EL (cell line): ENCODE data around the gene DLGAP3.

Experiments
- DNase-seq: peaks from one replicate; pipeline ENCODE4 v3.0.0-alpha.2; 2016

DLGAP3 gene

GRCh38 chr1:34901919-34902318, 27.5 kb downstream of the DLGAP3 start:
- no peak for DNase-seq

DNA sequence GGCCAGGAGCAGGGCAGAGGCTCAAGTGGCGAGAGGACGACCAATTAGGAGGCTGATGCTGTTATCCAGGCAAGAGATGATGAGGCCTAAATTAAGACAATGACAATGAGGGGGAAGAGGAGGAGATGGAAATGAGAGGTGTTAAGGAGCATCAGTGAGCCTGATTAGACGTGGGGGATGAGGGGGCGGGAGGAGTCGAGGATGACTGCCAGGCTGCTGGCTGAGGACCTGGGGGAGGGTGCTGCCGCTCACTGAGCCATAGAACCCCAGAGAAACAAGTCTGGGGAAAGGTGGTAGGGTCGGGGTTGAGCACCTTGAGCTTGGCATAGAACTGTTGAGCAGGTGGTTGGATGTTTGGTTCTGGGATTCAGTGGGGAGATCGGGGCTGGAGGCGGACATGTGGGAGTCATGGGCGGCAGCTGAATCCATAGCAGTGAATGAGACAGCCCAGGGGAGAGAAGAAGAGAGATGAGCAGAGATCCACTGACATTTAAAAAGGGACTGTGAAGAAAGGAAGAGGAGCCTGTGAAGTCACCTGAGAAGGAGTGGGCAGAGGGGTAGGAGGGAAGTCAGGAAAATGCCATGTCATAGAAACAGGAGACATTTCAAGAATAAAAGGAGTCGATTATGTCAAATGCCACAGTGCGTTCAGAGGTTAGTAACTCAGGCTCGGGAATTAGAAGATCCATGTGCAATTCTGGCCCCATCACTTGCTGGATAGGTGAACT, 28.5 kb downstream of the DLGAP3 start:
- DNase-seq, result no peak

DNA sequence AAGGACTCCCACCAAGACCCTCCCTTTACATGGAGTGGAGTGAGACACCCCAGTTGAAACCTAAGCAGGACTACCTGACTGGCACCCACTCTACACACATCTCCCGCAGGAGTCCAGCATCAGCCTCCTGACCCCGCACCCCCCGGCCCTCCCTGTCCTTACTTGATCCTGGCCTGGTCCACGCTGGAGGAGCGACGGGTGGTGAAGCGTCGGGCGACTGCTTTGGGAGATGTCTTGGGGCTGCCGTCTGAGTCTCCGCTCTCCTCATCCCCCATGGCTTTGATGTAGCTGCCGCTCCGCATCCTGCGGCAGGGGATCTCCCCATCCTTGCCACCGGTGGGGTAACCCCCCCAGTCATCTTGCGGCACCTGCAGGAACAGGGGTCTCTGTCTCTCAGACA, 29.5 kb downstream of the DLGAP3 start:
- no peak for DNase-seq

GRCh38 chr1:34899471-34899870, 30.0 kb downstream of the DLGAP3 start:
- DNase-seq, result no peak

GRCh38 chr1:34898330-34898761, 31.1 kb downstream of the DLGAP3 start:
- DNase-seq, result no peak

DNA sequence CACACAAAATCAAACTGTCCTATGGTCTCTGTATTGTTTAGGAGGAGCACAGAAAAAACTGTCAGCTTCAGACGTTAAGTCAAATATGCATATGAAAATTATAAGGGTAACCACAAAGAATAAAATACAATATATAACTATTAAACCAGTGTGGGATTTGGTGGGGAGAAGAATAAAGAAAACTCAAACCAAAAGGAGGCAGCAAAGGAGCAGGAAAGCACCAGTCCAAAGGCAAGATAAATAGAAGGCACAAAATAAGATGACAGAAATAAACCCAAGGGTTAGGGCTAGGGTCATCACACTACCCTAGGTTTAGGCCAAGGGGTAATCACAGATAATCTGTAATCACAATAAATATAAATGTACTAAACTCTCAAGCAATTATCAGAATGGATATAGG, 32.8 kb downstream of the DLGAP3 start:
- DNase-seq, result no peak

- no peak for DNase-seq
These were observed 39.7 kb downstream of the DLGAP3 start for GRCh38 chr1:34889705-34890104.

DNA sequence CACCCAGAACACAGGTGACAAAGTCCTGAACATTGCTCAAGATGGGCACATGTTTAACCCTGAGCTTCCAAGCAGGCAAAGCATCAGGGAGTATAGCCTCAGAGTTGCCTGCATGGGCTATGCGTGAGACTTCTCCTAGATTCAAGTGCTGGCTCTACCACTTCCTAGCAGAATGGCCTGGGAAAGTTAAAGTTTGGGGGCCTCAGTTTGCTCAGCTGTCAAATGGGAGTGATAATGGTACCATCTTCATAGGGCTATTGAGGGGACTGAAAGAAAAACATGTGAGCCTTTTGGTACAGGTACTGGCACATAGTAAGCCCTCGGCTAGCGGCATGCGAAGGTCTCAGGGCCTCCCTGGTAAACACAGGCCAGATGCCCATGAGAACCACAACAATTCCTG, 41.9 kb downstream of the DLGAP3 start:
- DNase-seq, result no peak

GRCh38 chr1:34885405-34886247, 43.8 kb downstream of the DLGAP3 start:
- DNase-seq, result peak; percentile 22

GRCh38 chr1:34884961-34885360, 44.5 kb downstream of the DLGAP3 start:
- no peak for DNase-seq

DNA sequence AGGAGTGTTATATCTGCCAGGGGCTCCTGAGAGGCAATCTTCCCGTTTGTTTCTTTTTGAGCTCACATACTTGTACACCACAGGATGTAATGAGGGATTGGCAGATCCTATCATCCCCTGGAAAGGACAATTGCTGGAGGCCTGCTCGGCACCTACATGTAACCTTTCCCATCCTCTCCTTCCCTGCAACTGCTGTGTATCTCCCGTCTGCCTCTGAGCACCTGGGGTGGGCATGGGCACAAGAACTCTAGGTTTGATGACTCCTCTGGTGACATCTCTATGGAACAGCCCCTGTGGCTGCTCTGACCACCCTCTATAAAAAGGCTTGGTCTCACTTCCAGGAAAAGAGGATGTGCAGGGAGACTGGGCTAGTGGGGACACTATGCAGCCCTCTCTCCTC, 44.9 kb downstream of the DLGAP3 start:
- DNase-seq, result no peak

GRCh38 chr1:34879230-34879629, 50.2 kb downstream of the DLGAP3 start:
- no peak for DNase-seq

DNA sequence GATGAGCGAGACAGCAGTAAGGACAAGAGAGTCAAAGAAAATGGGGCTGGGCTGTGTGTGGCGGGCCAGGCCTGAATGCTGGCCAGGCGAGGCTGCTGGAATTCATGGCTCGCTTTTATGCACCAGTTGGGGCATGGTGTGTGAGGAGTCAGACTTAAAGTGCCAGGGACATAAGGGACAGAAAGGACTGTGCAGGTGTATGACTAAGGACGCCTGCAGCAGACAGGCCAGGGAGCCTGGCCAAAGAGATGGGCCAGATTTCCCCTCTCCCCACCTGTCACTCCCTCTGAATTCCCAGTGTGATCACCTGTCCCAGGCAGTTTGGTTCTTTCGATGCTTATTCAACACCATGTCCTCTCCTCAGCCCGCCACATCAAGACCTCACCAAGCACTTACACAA, 53.0 kb downstream of the DLGAP3 start:
- no peak for DNase-seq

- DNase-seq, result no peak
These were observed 55.0 kb downstream of the DLGAP3 start for GRCh38 chr1:34874296-34874952.

- DNase-seq, result no peak
These were observed 57.3 kb downstream of the DLGAP3 start for GRCh38 chr1:34872133-34872503.

- no peak for DNase-seq
These were observed 57.9 kb downstream of the DLGAP3 start for GRCh38 chr1:34871443-34872132.

- no peak for DNase-seq
These were observed 59.1 kb downstream of the DLGAP3 start for GRCh38 chr1:34870395-34870794.

DNA sequence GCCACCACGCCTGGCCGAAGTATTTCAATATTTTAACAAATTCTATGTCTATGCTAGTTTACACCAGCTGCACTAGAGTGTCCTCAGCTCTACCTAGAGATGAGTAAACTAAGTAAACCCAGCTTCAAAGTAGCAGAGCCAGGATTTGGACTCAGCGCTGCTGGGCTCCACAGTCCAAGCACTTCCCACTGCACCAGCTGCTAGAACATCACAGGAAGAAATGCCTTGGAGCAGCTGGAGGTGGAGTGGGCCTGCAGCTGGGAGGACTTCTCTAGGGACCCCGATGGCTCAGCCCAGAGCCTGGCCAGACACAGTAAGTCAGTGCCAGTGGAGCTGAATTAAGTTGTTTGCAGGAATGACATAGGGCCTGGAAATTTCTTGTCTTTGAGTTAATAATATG, 59.7 kb downstream of the DLGAP3 start:
- no peak for DNase-seq

DNA sequence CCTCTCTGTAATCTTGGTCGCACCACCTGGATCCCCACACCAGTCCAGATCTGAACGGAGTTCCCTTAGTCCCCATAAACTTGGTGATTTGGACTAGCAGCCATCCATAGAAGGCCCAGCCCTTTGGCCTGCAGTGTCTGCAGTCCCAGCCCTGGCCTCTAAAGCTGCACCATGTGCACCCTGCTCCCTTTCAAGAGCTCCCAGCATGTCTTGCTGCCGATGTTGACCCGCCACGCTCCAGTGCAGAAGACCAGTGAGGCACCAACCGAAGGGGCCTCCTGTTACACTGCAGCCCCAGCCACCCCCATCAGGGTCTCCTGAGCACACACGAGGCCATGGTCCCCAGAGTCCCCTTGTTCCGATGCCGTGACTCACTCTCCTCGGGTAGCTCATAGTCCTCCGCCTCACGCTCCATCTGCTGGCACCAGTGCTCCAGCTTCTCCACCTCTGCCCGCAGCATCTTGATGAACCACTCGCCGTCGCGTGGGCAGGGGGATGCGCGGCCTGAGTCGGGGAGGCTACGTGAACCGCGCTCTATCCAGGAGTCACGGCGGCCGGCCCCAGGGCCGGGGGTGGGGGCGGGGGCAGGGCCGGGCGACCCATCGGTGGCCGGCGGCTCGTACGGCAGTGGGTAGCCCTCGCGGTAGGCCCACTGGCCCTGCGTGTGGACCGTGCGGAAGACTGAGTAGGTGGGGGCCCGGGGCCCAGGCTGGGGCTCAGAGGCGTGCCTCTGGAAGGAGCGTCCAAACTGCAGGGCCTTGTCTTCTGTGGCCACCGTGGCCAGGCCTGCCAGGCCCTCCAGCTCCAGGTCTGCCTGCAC, 61.0 kb downstream of the DLGAP3 start:
- no peak for DNase-seq

DNA sequence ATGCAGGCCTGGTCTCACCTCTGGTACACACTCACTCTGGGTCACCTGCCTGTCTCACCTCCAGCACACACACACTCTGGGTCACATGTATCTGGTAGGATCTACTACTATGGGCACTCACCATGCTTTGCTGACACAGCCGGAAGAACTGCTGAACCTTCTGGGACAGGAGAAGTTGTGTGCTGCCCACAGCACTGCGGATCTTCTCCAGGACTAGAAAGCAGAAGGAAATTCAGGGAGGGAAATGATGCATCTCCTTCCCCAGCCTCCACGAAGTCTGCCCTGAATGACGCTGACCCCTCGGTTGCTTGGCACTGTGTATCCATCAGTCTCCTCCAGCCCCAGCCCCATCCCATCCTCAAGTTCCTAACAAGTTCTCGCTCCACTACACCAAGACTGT, 62.0 kb downstream of the DLGAP3 start:
- no peak for DNase-seq

- no peak for DNase-seq
These were observed 62.7 kb downstream of the DLGAP3 start for GRCh38 chr1:34866762-34867109.

GRCh38 chr1:34865981-34866761, 63.3 kb downstream of the DLGAP3 start:
- DNase-seq, result peak; percentile 68
